SK-N-MC (cell line): ENCODE data around the gene HS6ST1.

Experiments used
- EZH2 ChIP-seq: fragments of 200-600 bp; sonication (generic); IDR thresholded peaks from one replicate; pipeline ENCODE4 v1.6.1; 2017; ENCODE audit warnings: antibody characterized with exemption
- FOXP2 ChIP-seq: optimal IDR thresholded peaks from 2 replicates; pipeline ENCODE3; 2011; ENCODE audit warnings: mild to moderate bottlenecking, moderate library complexity; ENCODE audit not compliant: insufficient read depth; ENCODE audit errors: extremely low read length, control extremely low read depth
- POLR2AphosphoS5 ChIP-seq: IDR thresholded peaks from 2 replicates; pipeline ENCODE4 v1.6.1; 2012; ENCODE audit warnings: mild to moderate bottlenecking, low read depth, low read length, borderline replicate concordance

- TF ChIP-seq POLR2AphosphoS5 (no peak), EZH2 (no peak), FOXP2 (no peak)
Measured at GRCh38 chr2:128356127-128356526, 37.5 kb upstream of the HS6ST1 start.
